Epithelial cell of esophagus (primary cell): ENCODE results near the gene ARHGAP15.

ENCODE experiments used
- DNase-seq: peaks from one replicate; pipeline ENCODE4 v3.0.0; 2010; ENCODE audit warnings: low read depth
- H3K4me3 ChIP-seq: 2 replicates; pipeline ENCODE4 v1.5.1; 2011; ENCODE audit warnings: mild to moderate bottlenecking, low read length, control low read depth
- CTCF ChIP-seq: IDR thresholded peaks from 2 replicates; pipeline ENCODE4 v1.5.1; 2011; ENCODE audit warnings: low read depth, mild to moderate bottlenecking, low read length, control low read depth, inconsistent platforms; ENCODE audit not compliant: insufficient read depth; ENCODE audit errors: missing control alignments

ARHGAP15 gene

GRCh38 chr2:143560724-143561123 is 431.5 kb downstream of the ARHGAP15 start:
- DNase-seq: no peak
- no peak overlapping the region for H3K4me3 ChIP-seq
- no peak for TF ChIP-seq CTCF

GRCh38 chr2:143564419-143564818 is 435.2 kb downstream of the ARHGAP15 start:
- no peak for TF ChIP-seq CTCF
- H3K4me3 ChIP-seq: no peak overlapping the region
- DNase-seq: no peak

- no peak for DNase-seq
- H3K4me3 ChIP-seq: no peak overlapping the region
- TF ChIP-seq CTCF: no peak
Measured at GRCh38 chr2:143571747-143572146, 442.5 kb downstream of the ARHGAP15 start.

GRCh38 chr2:143572421-143572820 is 443.2 kb downstream of the ARHGAP15 start:
- no peak overlapping the region for H3K4me3 ChIP-seq
- no peak for TF ChIP-seq CTCF
- DNase-seq: peak; percentile 59

- H3K4me3 ChIP-seq: no peak overlapping the region
- peak; percentile 15 for TF ChIP-seq CTCF
- no peak for DNase-seq
Measured at GRCh38 chr2:143574069-143574468, 444.9 kb downstream of the ARHGAP15 start.

GRCh38 chr2:143575340-143575739 is 446.1 kb downstream of the ARHGAP15 start:
- no peak overlapping the region for H3K4me3 ChIP-seq
- TF ChIP-seq CTCF: peak; percentile 65
- peak; percentile 35 for DNase-seq

GRCh38 chr2:143577489-143577888 is 448.3 kb downstream of the ARHGAP15 start:
- DNase-seq: no peak
- TF ChIP-seq CTCF: no peak
- no peak overlapping the region for H3K4me3 ChIP-seq
